Esophagus (tissue), 2 donors: ENCODE results near the gene ACVR1. TPM values are rescaled to one million over a fixed set of nuclear protein-coding genes. Genes with fewer than 3 reads are reported as not detected.

ENCODE experiments used
- H3K27ac ChIP-seq, 2 donors: one replicate each; pipeline ENCODE4 v1.5.1; 2013; ENCODE audit warnings: low read depth in 2 of 2, mild to moderate bottlenecking in 2 of 2, inconsistent platforms in 1 of 2, low read length in 1 of 2, moderate library complexity in 1 of 2
- H3K27me3 ChIP-seq, 2 donors: one replicate each; pipeline ENCODE4 v1.6.1; 2013; ENCODE audit warnings: low read length in 2 of 2, control low read depth in 1 of 2, mild to moderate bottlenecking in 1 of 2; ENCODE audit not compliant: insufficient read depth in 2 of 2, control insufficient read depth in 1 of 2
- H3K36me3 ChIP-seq, 2 donors: one replicate each; pipeline ENCODE4 v1.6.1; 2013; ENCODE audit warnings: low read length in 1 of 2; ENCODE audit not compliant: control insufficient read depth in 2 of 2, insufficient read depth in 2 of 2
- H3K4me1 ChIP-seq, 2 donors: one replicate each; pipeline ENCODE4 v1.6.1; 2013; ENCODE audit warnings: low read length in 1 of 2; ENCODE audit not compliant: control insufficient read depth in 2 of 2, insufficient read depth in 2 of 2
- H3K4me3 ChIP-seq, 2 donors: one replicate each; pipeline ENCODE4 v1.5.1; 2013; ENCODE audit warnings: low read length in 2 of 2, mild to moderate bottlenecking in 2 of 2, low read depth in 1 of 2, moderate library complexity in 1 of 2
- H3K9me3 ChIP-seq, 2 donors: one replicate each; pipeline ENCODE4 v1.6.1; 2013; ENCODE audit warnings: mild to moderate bottlenecking in 2 of 2, low read depth in 1 of 2, low read length in 1 of 2, moderate library complexity in 1 of 2; ENCODE audit not compliant: control insufficient read depth in 2 of 2, insufficient read depth in 1 of 2
- WGBS, 2 donors: extraction: QIAGEN DNeasy Blood & Tissue Kit; methylation state at CpG; one replicate each; pipeline ENCODE4 v1.1.7; 2013; 5-methylcytosine and 5-hydroxymethylcytosine counted together
- polyA plus RNA-seq, 2 donors: library from polyadenylated mRNA; stranded (reverse); fragments of 200-250 nt; gene quantifications; one replicate each; pipeline ENCODE4 v1.2.3, GENCODE V29; 2013
- donor health status: healthy with polysubstance abuse.
- donor health status: Bipolar disorder and iron deficiency.

The ACVR1 gene
- polyA plus RNA-seq, 2 donors: 1.8 to 5.9 TPM

GRCh38 chr2:157748371-157749142 is 127.6 kb downstream of the ACVR1 start:
- H3K4me3 ChIP-seq: no peak overlapping the region
- H3K4me1 ChIP-seq: peaks cover 2 to 9% of the 10 kb centered on the region in 2 donors
- 54 to 63% methylated on average over 3 of the region's 3 CpGs for WGBS, 2 donors
- no peaks in the 10 kb centered on the region for H3K9me3 ChIP-seq
- peaks cover 4 to 12% of the 10 kb centered on the region in 2 donors for H3K36me3 ChIP-seq
- no peaks in the 10 kb centered on the region for H3K27me3 ChIP-seq
- H3K27ac ChIP-seq: no peak overlapping the region

GRCh38 chr2:157747695-157748370 is 128.3 kb downstream of the ACVR1 start:
- no peaks in the 10 kb centered on the region for H3K9me3 ChIP-seq
- no peaks in the 10 kb centered on the region for H3K27me3 ChIP-seq
- no peak overlapping the region for H3K27ac ChIP-seq
- H3K4me1 ChIP-seq: peaks cover 2 to 9% of the 10 kb centered on the region in 2 donors
- peaks cover 4 to 12% of the 10 kb centered on the region in 2 donors for H3K36me3 ChIP-seq
- WGBS, 2 donors: 39 to 41% methylated on average over 3 of the region's 3 CpGs
- no peak overlapping the region for H3K4me3 ChIP-seq

- no peaks in the 10 kb centered on the region for H3K9me3 ChIP-seq
- H3K36me3 ChIP-seq: peaks cover 4 to 14% of the 10 kb centered on the region in 2 donors
- WGBS, 2 donors: 85 to 88% methylated on average over 3 of the region's 3 CpGs
Measured at GRCh38 chr2:157747280-157747679, 128.8 kb downstream of the ACVR1 start.

GRCh38 chr2:157746234-157746950 is 129.7 kb downstream of the ACVR1 start:
- Histone ChIP-seq H3K9me3 (no peaks in the 10 kb centered on the region), H3K27ac (no peak overlapping the region), H3K4me3 (no peak overlapping the region), H3K36me3 (peaks cover 4 to 14% of the 10 kb centered on the region in 2 donors), H3K27me3 (no peaks in the 10 kb centered on the region), H3K4me1 (peaks cover 2 to 8% of the 10 kb centered on the region in 2 donors)
- 94 to 95% methylated on average over 12 of the region's 12 CpGs for WGBS, 2 donors

More at GRCh38 chr2:157747280-157747679, 128.8 kb downstream of the ACVR1 start:
- H3K27me3 ChIP-seq: no peaks in the 10 kb centered on the region
- peaks cover 2 to 9% of the 10 kb centered on the region in 2 donors for H3K4me1 ChIP-seq
- H3K4me3 ChIP-seq: no peak overlapping the region
- H3K27ac ChIP-seq: no peak overlapping the region

- no peaks in the 10 kb centered on the region for H3K9me3 ChIP-seq
- no peak overlapping the region for H3K4me3 ChIP-seq
- WGBS, 2 donors: 97 to 98% methylated on average over 6 of the region's 6 CpGs
- peaks cover 0 to under 1% of the 10 kb centered on the region in 2 donors for H3K4me1 ChIP-seq
- H3K36me3 ChIP-seq: peaks cover 4 to 7% of the 10 kb centered on the region in 2 donors
- no peaks in the 10 kb centered on the region for H3K27me3 ChIP-seq
- H3K27ac ChIP-seq: no peak overlapping the region
Measured at GRCh38 chr2:157744571-157745076, 131.5 kb downstream of the ACVR1 start.

GRCh38 chr2:157743051-157743450 is 133.1 kb downstream of the ACVR1 start:
- 87 to 89% methylated on average over 2 of the region's 2 CpGs for WGBS, 2 donors
- no peak overlapping the region for H3K4me3 ChIP-seq
- no peaks in the 10 kb centered on the region for H3K27me3 ChIP-seq
- no peak overlapping the region for H3K27ac ChIP-seq
- no peaks in the 10 kb centered on the region for H3K4me1 ChIP-seq
- no peaks in the 10 kb centered on the region for H3K9me3 ChIP-seq
- H3K36me3 ChIP-seq: peaks cover 4 to 6% of the 10 kb centered on the region in 2 donors

- Histone ChIP-seq H3K4me3 (no peak overlapping the region), H3K27ac (no peak overlapping the region), H3K27me3 (no peaks in the 10 kb centered on the region), H3K9me3 (no peaks in the 10 kb centered on the region), H3K4me1 (no peaks in the 10 kb centered on the region), H3K36me3 (peaks cover 7 to 10% of the 10 kb centered on the region in 2 donors)
- 93 to 97% methylated on average over 14 of the region's 14 CpGs for WGBS, 2 donors
Measured at GRCh38 chr2:157741819-157742484, 134.2 kb downstream of the ACVR1 start.

- Histone ChIP-seq H3K27ac (no peak overlapping the region), H3K36me3 (peaks cover 6 to 10% of the 10 kb centered on the region in 2 donors), H3K9me3 (no peaks in the 10 kb centered on the region), H3K4me1 (no peaks in the 10 kb centered on the region), H3K4me3 (no peak overlapping the region), H3K27me3 (no peaks in the 10 kb centered on the region)
- 83 to 96% methylated on average over 2 of the region's 2 CpGs for WGBS, 2 donors
Measured at GRCh38 chr2:157737656-157738055, 138.5 kb downstream of the ACVR1 start.

- Histone ChIP-seq H3K27ac (no peak overlapping the region), H3K36me3 (peaks cover 6 to 9% of the 10 kb centered on the region in 2 donors), H3K4me1 (no peaks in the 10 kb centered on the region), H3K4me3 (no peak overlapping the region), H3K9me3 (no peaks in the 10 kb centered on the region), H3K27me3 (no peaks in the 10 kb centered on the region)
- 73 to 94% methylated on average over 1 of the region's 1 CpG for WGBS, 2 donors
Measured at GRCh38 chr2:157735532-157735931, 140.6 kb downstream of the ACVR1 start.
